ENCODE measurements around the gene RIC3. TPM values are rescaled to one million over a fixed set of nuclear protein-coding genes. Genes with fewer than 3 reads are reported as not detected.

RIC3 gene
- total RNA-seq, 4 donors from 2014 or later: 1.5 to 6.4 (median 3.7) TPM

- TF ChIP-seq CTCF (IDR thresholded peaks at IDR 0.05; ENCODE audit: low read depth): no peak
Measured at GRCh38 chr11:8084352-8084751, 84.5 kb downstream of the RIC3 start.

DNA sequence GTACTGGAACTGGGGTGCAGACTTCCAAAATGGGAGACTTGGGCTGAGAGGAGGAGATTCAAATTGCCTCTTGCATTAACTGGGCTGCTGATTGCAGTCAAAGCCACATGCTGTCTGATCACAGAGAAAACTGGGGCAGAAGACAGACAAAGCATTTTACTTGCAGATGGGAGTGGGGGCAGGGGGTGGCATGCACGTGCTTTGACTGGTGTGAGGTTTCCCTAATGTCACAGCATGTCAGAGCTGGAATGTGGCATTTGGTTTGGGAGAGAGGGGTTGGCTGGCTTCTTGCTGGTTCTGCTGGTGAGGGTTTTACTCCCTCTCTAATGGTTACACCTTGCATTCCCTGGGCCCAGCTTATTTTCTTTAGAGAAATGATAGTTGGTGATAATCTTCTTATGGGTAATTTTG, 84.9 kb downstream of the RIC3 start:
- TF ChIP-seq CTCF (IDR thresholded peaks at IDR 0.05; ENCODE audit: low read depth): no peak

DNA sequence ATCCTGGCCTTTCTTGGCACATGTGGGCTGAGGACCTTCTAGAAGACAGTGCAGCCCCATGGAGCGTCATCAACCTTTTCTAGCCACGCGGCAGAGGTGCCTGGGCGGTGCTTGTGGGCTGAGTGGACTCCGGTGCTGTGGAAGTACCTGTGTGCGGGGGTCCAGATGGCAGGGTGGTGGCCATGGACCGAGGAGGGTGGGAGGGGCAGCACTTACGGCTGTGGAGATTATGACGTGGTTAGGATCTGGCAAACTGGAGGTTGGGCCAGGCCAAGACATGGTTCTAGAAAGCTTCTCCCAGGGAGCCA, 85.8 kb downstream of the RIC3 start:
- no peak for TF ChIP-seq CTCF (IDR thresholded peaks at IDR 0.05; ENCODE audit: low read depth)

DNA sequence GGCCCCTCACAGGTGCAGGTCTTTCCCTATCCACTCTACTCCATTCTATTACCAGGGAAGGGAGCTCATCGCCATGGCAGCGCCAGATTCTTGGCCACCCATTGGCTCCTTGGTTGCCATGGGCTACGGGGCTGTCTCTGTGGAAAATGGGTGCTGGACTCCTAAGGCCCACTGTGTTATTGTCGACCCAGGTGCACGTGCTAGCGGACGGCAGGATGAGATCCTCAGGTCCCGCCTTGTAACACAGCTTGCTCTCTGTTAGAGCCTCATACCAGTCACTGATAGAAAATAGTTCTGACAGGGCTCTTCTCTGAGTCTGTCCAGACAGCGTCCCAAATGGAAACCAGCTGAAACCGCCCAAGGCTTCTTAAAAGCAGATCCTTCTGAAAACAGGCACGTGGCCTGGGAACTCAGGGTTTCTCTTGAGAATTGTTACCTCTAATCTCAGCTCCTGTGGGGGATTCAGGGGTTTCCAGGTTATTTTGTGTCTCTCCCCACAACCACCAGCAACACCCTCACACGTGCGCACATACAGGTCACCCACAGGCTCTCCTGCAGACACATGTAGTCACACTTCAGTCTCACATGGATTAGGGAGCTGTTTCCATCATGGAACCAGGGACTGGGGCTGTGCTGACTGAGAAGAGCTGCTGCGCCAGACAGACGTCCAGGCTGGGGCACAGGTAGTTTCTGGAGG, 86.3 kb downstream of the RIC3 start:
- no peak for TF ChIP-seq CTCF (IDR thresholded peaks at IDR 0.05; ENCODE audit: low read depth)

GRCh38 chr11:8081591-8082250, 87.1 kb downstream of the RIC3 start:
- TF ChIP-seq CTCF (IDR thresholded peaks at IDR 0.05; ENCODE audit: low read depth): no peak

GRCh38 chr11:8080674-8081590, 87.9 kb downstream of the RIC3 start, which contains the start of gene TUB:
TUB (plus strand) TSS chr11:8081211; CDS start chr11:8081511, 300 bp downstream.
- TF ChIP-seq CTCF (IDR thresholded peaks at IDR 0.05; ENCODE audit: low read depth): no peak
